IMR-90 (cell line): ENCODE data around the gene RBM42. TPM values are rescaled to one million over a fixed set of nuclear protein-coding genes. Genes with fewer than 3 reads are reported as not detected.

Source experiments
- ATAC-seq: fragments of 200-7000 bp; cut with Tn5 transposase; 2 replicates; pipeline ENCODE4 v1.9.1; 2020; ENCODE audit warnings: low read depth, mild to moderate bottlenecking, moderate library complexity
- BruUV-seq: library from RNA; stranded (reverse); fragments of 400-500 nt; replicated peaks from 2 replicates; lab custom pipeline; 2021; lab: Mats Ljungman, UMichigan
- CTCF ChIA-PET: fragments of 300-600 bp; formaldehyde crosslinking; extraction: SDS; loops from one replicate; lab custom pipeline; 2021; ENCODE audit warnings: antibody characterized with exemption; lab: Yijun Ruan, JAX
- POLR2A ChIA-PET: fragments of 300-600 bp; sonication (Branson Sonifier 250); formaldehyde crosslinking; loops from one replicate; lab custom pipeline; 2022; ENCODE audit warnings: antibody characterized with exemption; ENCODE audit not compliant: unreplicated experiment; lab: Charles Lee
- DNase-seq: peaks from one replicate; pipeline ENCODE4 v3.0.0; 2013
- H2AFZ ChIP-seq: replicated peaks from 2 replicates; pipeline ENCODE3; 2013; ENCODE audit warnings: low read length, mild to moderate bottlenecking; ENCODE audit not compliant: poor library complexity
- H2AK5ac ChIP-seq: 2 replicates; pipeline ENCODE4 v1.6.1; 2013; ENCODE audit warnings: low read depth, low read length, inconsistent platforms
- H2AK9ac ChIP-seq: replicated peaks from 2 replicates; pipeline ENCODE3; 2013; ENCODE audit warnings: mild to moderate bottlenecking, low read depth, low read length, moderate library complexity; ENCODE audit not compliant: poor library complexity
- H2BK120ac ChIP-seq: 2 replicates; pipeline ENCODE4 v1.6.1; 2013; ENCODE audit warnings: low read depth, low read length, inconsistent platforms
- H2BK15ac ChIP-seq: 3 replicates; pipeline ENCODE4 v1.6.1; 2013; ENCODE audit warnings: low read depth, low read length, inconsistent platforms
- H2BK20ac ChIP-seq: 2 replicates; pipeline ENCODE4 v1.6.1; 2013; ENCODE audit warnings: low read depth, mild to moderate bottlenecking, inconsistent platforms, low read length, moderate library complexity
- H2BK5ac ChIP-seq: 2 replicates; pipeline ENCODE4 v1.6.1; 2013; ENCODE audit warnings: mild to moderate bottlenecking, low read depth, low read length, inconsistent platforms; ENCODE audit not compliant: poor library complexity, severe bottlenecking
- H3K14ac ChIP-seq: replicated peaks from 2 replicates; pipeline ENCODE4 v1.6.1; 2013; ENCODE audit warnings: low read depth, low read length, inconsistent platforms
- H3K18ac ChIP-seq: 2 replicates; pipeline ENCODE4 v1.6.1; 2013; ENCODE audit warnings: low read depth, low read length, control low read depth
- H3K23ac ChIP-seq: 2 replicates; pipeline ENCODE4 v1.6.1; 2013; ENCODE audit warnings: low read depth, low read length, inconsistent platforms
- H3K27ac ChIP-seq: 2 replicates; pipeline ENCODE4 v1.5.1; 2013; ENCODE audit warnings: mild to moderate bottlenecking, control low read depth, low read length; ENCODE audit not compliant: insufficient read depth
- H3K27me3 ChIP-seq: 2 replicates; pipeline ENCODE4 v1.6.1; 2013; ENCODE audit warnings: low read length; ENCODE audit not compliant: control insufficient read depth, insufficient read depth
- H3K36me3 ChIP-seq: 2 replicates; pipeline ENCODE4 v1.6.1; 2013; ENCODE audit warnings: low read length, mixed read lengths; ENCODE audit not compliant: control insufficient read depth, insufficient read depth
- H3K4ac ChIP-seq: 2 replicates; pipeline ENCODE4 v1.6.1; 2013; ENCODE audit warnings: low read depth, low read length, inconsistent platforms
- H3K4me1 ChIP-seq: 2 replicates; pipeline ENCODE4 v1.6.1; 2013; ENCODE audit warnings: low read length, mixed read lengths; ENCODE audit not compliant: control insufficient read depth, insufficient read depth
- H3K4me2 ChIP-seq: 2 replicates; pipeline ENCODE4 v1.6.1; 2013; ENCODE audit warnings: low read depth, mild to moderate bottlenecking, control low read depth, low read length, moderate library complexity
- H3K4me3 ChIP-seq: 2 replicates; pipeline ENCODE4 v1.5.1; 2013; ENCODE audit warnings: low read depth, mild to moderate bottlenecking, control low read depth, low read length, moderate library complexity; ENCODE audit not compliant: insufficient read depth
- H3K56ac ChIP-seq: 2 replicates; pipeline ENCODE4 v1.6.1; 2013; ENCODE audit warnings: low read length, inconsistent platforms; ENCODE audit not compliant: insufficient read depth; ENCODE audit errors: extremely low read depth
- H3K79me1 ChIP-seq, 2 experiments: 2 replicates each; pipeline ENCODE4 v1.6.1; 2013; ENCODE audit warnings: low read length in 2 of 2, inconsistent platforms in 1 of 2, low read depth in 1 of 2
- H3K9ac ChIP-seq: 2 replicates; pipeline ENCODE4 v1.6.1; 2013; ENCODE audit warnings: low read depth, low read length, control low read depth
- H3K9me1 ChIP-seq: 2 replicates; pipeline ENCODE4 v1.6.1; 2013; ENCODE audit warnings: low read length, inconsistent platforms; ENCODE audit not compliant: insufficient read depth
- H3K9me3 ChIP-seq: 2 replicates; pipeline ENCODE4 v1.6.1; 2013; ENCODE audit warnings: low read length; ENCODE audit not compliant: control insufficient read depth, insufficient read depth
- H4K20me1 ChIP-seq: 2 replicates; pipeline ENCODE4 v1.6.1; 2013; ENCODE audit warnings: low read length, inconsistent platforms; ENCODE audit not compliant: insufficient read depth
- H4K5ac ChIP-seq: 2 replicates; pipeline ENCODE4 v1.6.1; 2013; ENCODE audit warnings: mild to moderate bottlenecking, low read depth, low read length, control low read depth
- H4K8ac ChIP-seq, 2 experiments: 2 replicates each; pipeline ENCODE4 v1.6.1; 2013; ENCODE audit warnings: low read depth in 2 of 2, low read length in 2 of 2, control low read depth in 1 of 2, inconsistent platforms in 1 of 2
- H4K91ac ChIP-seq: 2 replicates; pipeline ENCODE4 v1.6.1; 2013; ENCODE audit warnings: low read depth, low read length, inconsistent platforms; ENCODE audit not compliant: insufficient read depth
- CEBPB ChIP-seq: IDR thresholded peaks from 2 replicates; pipeline ENCODE4 v1.6.1; 2012; ENCODE audit warnings: low read depth, low read length, improper control_type of control experiment
- FOS ChIP-seq: fragments of 150-350 bp; IDR thresholded peaks from 2 replicates; pipeline ENCODE4 v1.6.1; 2016; ENCODE audit warnings: low read depth, low read length
- MAFK ChIP-seq: IDR thresholded peaks from 2 replicates; pipeline ENCODE4 v1.6.1; 2012; ENCODE audit warnings: low read depth, low read length, improper control_type of control experiment
- POLR2A ChIP-seq: IDR thresholded peaks from 2 replicates; pipeline ENCODE4 v1.6.1; 2012; ENCODE audit warnings: mild to moderate bottlenecking, low read depth, low read length
- RAD21 ChIP-seq: IDR thresholded peaks from 2 replicates; pipeline ENCODE4 v1.6.1; 2012; ENCODE audit warnings: low read length, improper control_type of control experiment
- RCOR1 ChIP-seq: IDR thresholded peaks from 2 replicates; pipeline ENCODE4 v1.6.1; 2012; ENCODE audit warnings: mild to moderate bottlenecking, low read length, improper control_type of control experiment; ENCODE audit not compliant: insufficient replicate concordance
- RFX5 ChIP-seq: IDR thresholded peaks from 2 replicates; pipeline ENCODE4 v1.8.0; 2012; ENCODE audit warnings: low read depth, mild to moderate bottlenecking, low read length, moderate library complexity
- SMC3 ChIP-seq: fragments of 150-350 bp; IDR thresholded peaks from 2 replicates; pipeline ENCODE4 v1.6.1; 2016; ENCODE audit warnings: low read depth, mild to moderate bottlenecking, antibody characterized with exemption, low read length, moderate library complexity
- WGBS, 2 experiments: methylation state at CpG; one replicate each; pipeline versions ENCODE4 v1.1.5 to v1.1.7; 2013; ENCODE audit warnings: missing lambda C conversion rate in 2 of 2; ENCODE audit not compliant: insufficient read length in 1 of 2; ENCODE audit errors: extremely low coverage in 2 of 2; 5-methylcytosine and 5-hydroxymethylcytosine counted together
- dilution Hi-C: fragments of 300-500 bp; cut with HindIII; formaldehyde crosslinking; loops from one replicate; pipeline ENCODE4 v1.14.3; 2018; ENCODE audit warnings: low sequenced_read_pairs; ENCODE audit not compliant: unreplicated experiment
- in situ Hi-C: fragments of 300-500 bp; cut with MboI; formaldehyde crosslinking; loops from 3 replicates; pipeline ENCODE4 v1.14.3; 2019; ENCODE audit warnings: low sequenced_read_pairs, inconsistent platforms, mixed read lengths
- intact Hi-C: fragments of 100-400 bp; cut with micrococcal nuclease; formaldehyde crosslinking; loops from 2 replicates; pipeline ENCODE4 v1.10.0; 2022
- polyA plus RNA-seq, 3 experiments: library from polyadenylated mRNA; depleted of rRNA; stranded (reverse); fragments of >200 nt; gene quantifications; 2 replicates each; pipeline ENCODE4 v1.2.3, GENCODE V29; 2012; ENCODE audit warnings: low replicate concordance in 1 of 3
- total RNA-seq: library from RNA; depleted of rRNA; stranded (reverse); fragments of >200 nt; gene quantifications from 2 replicates; pipeline ENCODE4 v1.2.3, GENCODE V29; 2012
- TF ChIP-seq, protein P1 (sequence below): fragments of 150-350 bp; IDR thresholded peaks from 2 replicates; pipeline ENCODE4 v1.6.1; 2016; ENCODE audit warnings: low read depth, mild to moderate bottlenecking, low read length, moderate library complexity, borderline replicate concordance
- TF ChIP-seq, protein P2 (sequence below): conservative IDR thresholded peaks from 2 replicates; pipeline ENCODE4 v1.5.1; 2012; ENCODE audit warnings: mild to moderate bottlenecking, low read depth, low read length, improper control_type of control experiment
- TF ChIP-seq, protein P3 (sequence below): fragments of 150-350 bp; IDR thresholded peaks from 2 replicates; pipeline ENCODE4 v1.6.1; 2017; ENCODE audit warnings: mild to moderate bottlenecking, antibody characterized with exemption, low read length, low read depth

RBM42 gene
- total and polyA plus RNA-seq, 2 of the 4 experiments (the other 2 are of a cell fraction), result 19.0 to 41.5 TPM

DNA sequence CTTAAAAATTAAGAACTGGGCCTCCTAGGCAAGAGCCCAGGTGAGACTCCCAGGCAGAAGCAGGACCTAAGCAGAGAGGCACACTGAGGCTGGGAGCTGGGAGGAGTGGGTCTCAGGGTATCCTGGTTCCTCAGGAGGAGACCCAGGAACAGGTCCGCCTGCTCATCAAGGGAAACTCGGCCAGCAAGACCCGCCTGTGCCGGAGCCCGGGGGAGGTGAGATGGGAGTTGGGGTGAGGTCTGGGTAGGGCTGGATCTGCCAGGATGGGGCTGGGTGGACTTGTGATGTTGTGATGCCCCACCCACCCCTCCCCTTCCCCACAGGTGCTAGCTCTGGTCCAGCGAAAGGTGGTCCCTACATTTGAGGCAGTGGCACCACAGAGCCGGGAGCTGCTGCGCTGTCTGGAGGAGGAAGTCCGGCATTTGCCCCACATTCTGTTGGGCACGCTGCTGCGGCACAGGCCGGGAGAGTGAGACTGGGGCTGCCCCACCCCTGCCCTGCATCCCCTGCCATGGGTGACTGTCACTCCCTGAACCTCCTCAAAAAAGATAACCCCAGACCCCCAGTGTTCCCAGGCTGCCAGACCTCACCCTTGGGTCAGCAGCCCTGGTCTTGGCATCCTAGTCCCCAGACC is 9.4 kb upstream of the RBM42 start:
- Histone ChIP-seq H3K79me1 (no peaks in the 10 kb centered on the region), H3K9ac (no peak overlapping the region), H3K9me3 (no peaks in the 10 kb centered on the region), H3K27ac (no peak overlapping the region), H3K23ac (no peak overlapping the region), H3K4me3 (no peak overlapping the region), H3K36me3 (peaks cover 9% of the 10 kb centered on the region; the same call in 1 of the 2 replicates), H3K18ac (no peak overlapping the region), H2BK5ac (no peak overlapping the region), H2BK15ac (no peak overlapping the region), H4K91ac (no peak overlapping the region), H3K14ac (no peak overlapping the region), H2AK9ac (no peak overlapping the region), H2BK120ac (no peak overlapping the region), H2AFZ (no peak overlapping the region), H4K8ac (no peak overlapping the region), H2BK20ac (no peak overlapping the region), H3K27me3 (no peaks in the 10 kb centered on the region), H4K20me1 (no peaks in the 10 kb centered on the region), H4K5ac (no peak overlapping the region), H3K4me2 (no peak overlapping the region), H3K4me1 (no peaks in the 10 kb centered on the region), H3K4ac (no peak overlapping the region), H2AK5ac (no peak overlapping the region), H3K9me1 (no peaks in the 10 kb centered on the region), H3K56ac (no peak overlapping the region)
- in situ Hi-C loops (no loop called here), intact Hi-C loops (no loop called here), dilution Hi-C loops (no loop called here)
- ChIA-PET POLR2A (no interaction called here), CTCF (no interaction called here)
- DNase-seq, result no peak
- TF ChIP-seq, protein P1, sequence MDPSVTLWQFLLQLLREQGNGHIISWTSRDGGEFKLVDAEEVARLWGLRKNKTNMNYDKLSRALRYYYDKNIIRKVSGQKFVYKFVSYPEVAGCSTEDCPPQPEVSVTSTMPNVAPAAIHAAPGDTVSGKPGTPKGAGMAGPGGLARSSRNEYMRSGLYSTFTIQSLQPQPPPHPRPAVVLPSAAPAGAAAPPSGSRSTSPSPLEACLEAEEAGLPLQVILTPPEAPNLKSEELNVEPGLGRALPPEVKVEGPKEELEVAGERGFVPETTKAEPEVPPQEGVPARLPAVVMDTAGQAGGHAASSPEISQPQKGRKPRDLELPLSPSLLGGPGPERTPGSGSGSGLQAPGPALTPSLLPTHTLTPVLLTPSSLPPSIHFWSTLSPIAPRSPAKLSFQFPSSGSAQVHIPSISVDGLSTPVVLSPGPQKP, result no peak
- TF ChIP-seq CEBPB (no peak), MAFK (no peak), POLR2A (no peak), SMC3 (no peak), FOS (no peak), RFX5 (no peak), RAD21 (no peak), RCOR1 (no peak)
- TF ChIP-seq, protein P2, sequence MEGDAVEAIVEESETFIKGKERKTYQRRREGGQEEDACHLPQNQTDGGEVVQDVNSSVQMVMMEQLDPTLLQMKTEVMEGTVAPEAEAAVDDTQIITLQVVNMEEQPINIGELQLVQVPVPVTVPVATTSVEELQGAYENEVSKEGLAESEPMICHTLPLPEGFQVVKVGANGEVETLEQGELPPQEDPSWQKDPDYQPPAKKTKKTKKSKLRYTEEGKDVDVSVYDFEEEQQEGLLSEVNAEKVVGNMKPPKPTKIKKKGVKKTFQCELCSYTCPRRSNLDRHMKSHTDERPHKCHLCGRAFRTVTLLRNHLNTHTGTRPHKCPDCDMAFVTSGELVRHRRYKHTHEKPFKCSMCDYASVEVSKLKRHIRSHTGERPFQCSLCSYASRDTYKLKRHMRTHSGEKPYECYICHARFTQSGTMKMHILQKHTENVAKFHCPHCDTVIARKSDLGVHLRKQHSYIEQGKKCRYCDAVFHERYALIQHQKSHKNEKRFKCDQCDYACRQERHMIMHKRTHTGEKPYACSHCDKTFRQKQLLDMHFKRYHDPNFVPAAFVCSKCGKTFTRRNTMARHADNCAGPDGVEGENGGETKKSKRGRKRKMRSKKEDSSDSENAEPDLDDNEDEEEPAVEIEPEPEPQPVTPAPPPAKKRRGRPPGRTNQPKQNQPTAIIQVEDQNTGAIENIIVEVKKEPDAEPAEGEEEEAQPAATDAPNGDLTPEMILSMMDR, result no peak
- TF ChIP-seq, protein P3, sequence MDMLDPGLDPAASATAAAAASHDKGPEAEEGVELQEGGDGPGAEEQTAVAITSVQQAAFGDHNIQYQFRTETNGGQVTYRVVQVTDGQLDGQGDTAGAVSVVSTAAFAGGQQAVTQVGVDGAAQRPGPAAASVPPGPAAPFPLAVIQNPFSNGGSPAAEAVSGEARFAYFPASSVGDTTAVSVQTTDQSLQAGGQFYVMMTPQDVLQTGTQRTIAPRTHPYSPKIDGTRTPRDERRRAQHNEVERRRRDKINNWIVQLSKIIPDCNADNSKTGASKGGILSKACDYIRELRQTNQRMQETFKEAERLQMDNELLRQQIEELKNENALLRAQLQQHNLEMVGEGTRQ, result no peak
- no peak for ATAC-seq
- no TSS peak for BruUV-seq
- 100% methylated on average over 4 of the region's 12 CpGs; no CpG with 5 or more reads in 1 of the 2 experiments for WGBS, 2 experiments
